SK-N-SH (cell line): ENCODE data around the gene IL32. TPM values are rescaled to one million over a fixed set of nuclear protein-coding genes. Genes with fewer than 3 reads are reported as not detected.
"Not testable (repeated sequence)": the region's sequence is repeated elsewhere in the genome, so short reads cannot be mapped to it uniquely, and the experiment has no call there.

Source experiments
- CTCF ChIA-PET: fragments of 300-600, 350-600 bp; formaldehyde crosslinking; extraction: SDS; loops from one replicate; lab custom pipeline; 2021; lab: Yijun Ruan, JAX
- POLR2A ChIA-PET: fragments of 350-600 bp; sonication (Branson Sonifier 250); formaldehyde crosslinking; extraction: SDS; loops from one replicate; lab custom pipeline; 2020; ENCODE audit warnings: antibody characterized with exemption, inconsistent platforms; lab: Yijun Ruan, JAX
- DNase-seq: peaks from one replicate; pipeline ENCODE4 v3.0.0; 2012
- H2AFZ ChIP-seq: fragments of 200-600 bp; sonication (generic); 2 replicates; pipeline ENCODE4 v1.8.1; 2016; ENCODE audit warnings: antibody characterized with exemption, mild to moderate bottlenecking, low read depth
- H3F3A ChIP-seq: fragments of 200-600 bp; sonication (generic); replicated peaks from 2 replicates; pipeline ENCODE3; 2016; ENCODE audit warnings: antibody characterized with exemption, mild to moderate bottlenecking; ENCODE audit not compliant: insufficient read depth
- H3K27ac ChIP-seq, 2 experiments: fragments of 200-500 bp in 1 of 2; fragments of 200-600 bp in 1 of 2; sonication (Bioruptor generic) in 1 of 2; sonication (generic), shearing (Covaris generic) in 1 of 2; 2 replicates each; pipeline versions ENCODE4 v1.5.1 to v1.6.1; 2014 to 2016; ENCODE audit warnings: low read depth in 2 of 2, inconsistent platforms in 1 of 2, low read length in 1 of 2, mild to moderate bottlenecking in 1 of 2, mixed read lengths in 1 of 2
- H3K27me3 ChIP-seq: fragments of 200-600 bp; sonication (generic), shearing (Covaris generic); 2 replicates; pipeline ENCODE4 v1.6.1; 2016; ENCODE audit warnings: mixed run types; ENCODE audit not compliant: insufficient read depth
- H3K36me3 ChIP-seq, 2 experiments: fragments of 200-500 bp in 1 of 2; fragments of 200-600 bp in 1 of 2; sonication (Bioruptor generic) in 1 of 2; sonication (generic) in 1 of 2; replicated peaks in 1 of 2; 2 replicates each; pipeline versions ENCODE3 to v1.5.1; 2014 to 2016; ENCODE audit warnings: low read length in 1 of 2, mild to moderate bottlenecking in 1 of 2; ENCODE audit not compliant: insufficient read depth in 2 of 2, control insufficient read depth in 1 of 2
- H3K4me1 ChIP-seq, 2 experiments: fragments of 200-500 bp in 1 of 2; fragments of 200-600 bp in 1 of 2; sonication (Bioruptor generic) in 1 of 2; sonication (generic), shearing (Covaris generic) in 1 of 2; 2 replicates each; pipeline versions ENCODE4 v1.5.1 to v1.6.1; 2014 to 2016; ENCODE audit warnings: low read depth in 1 of 2, low read length in 1 of 2, mixed run types in 1 of 2; ENCODE audit not compliant: insufficient read depth in 2 of 2, control insufficient read depth in 1 of 2
- H3K4me2 ChIP-seq: fragments of 200-600 bp; sonication (generic), shearing (Covaris generic); 2 replicates; pipeline ENCODE4 v1.6.1; 2017; ENCODE audit warnings: mixed run types
- H3K4me3 ChIP-seq, 2 experiments: fragments of 200-500 bp in 1 of 2; fragments of 200-600 bp in 1 of 2; sonication (Bioruptor generic) in 1 of 2; sonication (generic), shearing (Covaris generic) in 1 of 2; 2 replicates each; pipeline versions ENCODE4 v1.5.1 to v1.8.1; 2014 to 2016; ENCODE audit warnings: low read depth in 2 of 2, inconsistent platforms in 1 of 2, low read length in 1 of 2, mild to moderate bottlenecking in 1 of 2, mixed read lengths in 1 of 2, moderate library complexity in 1 of 2
- H3K79me2 ChIP-seq: fragments of 200-600 bp; sonication (generic); 2 replicates; pipeline ENCODE4 v1.8.1; 2017; ENCODE audit warnings: mild to moderate bottlenecking; ENCODE audit not compliant: insufficient read depth
- H3K9ac ChIP-seq: fragments of 200-600 bp; sonication (generic); 2 replicates; pipeline ENCODE4 v1.6.1; 2017; ENCODE audit warnings: mixed run types
- H3K9me2 ChIP-seq: fragments of 200-600 bp; sonication (generic); 2 replicates; pipeline ENCODE4 v1.6.1; 2017; ENCODE audit warnings: mixed run types
- H3K9me3 ChIP-seq: fragments of 200-600 bp; sonication (generic); 2 replicates; pipeline ENCODE4 v1.6.1; 2017; ENCODE audit warnings: mixed run types, mild to moderate bottlenecking, moderate library complexity
- H4K20me1 ChIP-seq: fragments of 200-600 bp; sonication (generic); 2 replicates; pipeline ENCODE4 v1.6.1; 2017; ENCODE audit warnings: mild to moderate bottlenecking, mixed run types; ENCODE audit not compliant: insufficient read depth
- CHD2 ChIP-seq: fragments of 150-350 bp; IDR thresholded peaks from 2 replicates; pipeline ENCODE4 v1.6.1; 2018; ENCODE audit warnings: low read length; ENCODE audit not compliant: partially characterized antibody
- EP300 ChIP-seq, 2 experiments: IDR thresholded peaks; 2 replicates each; pipeline versions ENCODE4 v1.4.0 to v1.6.1; 2012; ENCODE audit warnings: borderline replicate concordance in 1 of 2, low read depth in 1 of 2, low read length in 1 of 2
- FOSL2 ChIP-seq: IDR thresholded peaks from 2 replicates; pipeline ENCODE4 v1.4.0; 2012; ENCODE audit warnings: low read depth, mild to moderate bottlenecking, moderate library complexity, borderline replicate concordance
- JUND ChIP-seq: IDR thresholded peaks from 2 replicates; pipeline ENCODE4 v1.4.0; 2012
- MXI1 ChIP-seq: IDR thresholded peaks from 2 replicates; pipeline ENCODE4 v1.6.1; 2012; ENCODE audit warnings: mild to moderate bottlenecking, low read depth, low read length, improper control_type of control experiment
- NRF1 ChIP-seq: IDR thresholded peaks from 2 replicates; pipeline ENCODE4 v1.6.1; 2012; ENCODE audit warnings: low read depth, mild to moderate bottlenecking, low read length
- PBX3 ChIP-seq: IDR thresholded peaks from 2 replicates; pipeline ENCODE4; 2012
- POLR2AphosphoS5 ChIP-seq: IDR thresholded peaks from 2 replicates; pipeline ENCODE4 v1.6.1; 2012; ENCODE audit warnings: low read depth, low read length
- RFX5 ChIP-seq: IDR thresholded peaks from 2 replicates; pipeline ENCODE4 v1.6.1; 2012; ENCODE audit warnings: mild to moderate bottlenecking, improper control_type of control experiment, low read length
- RXRA ChIP-seq: IDR thresholded peaks from 2 replicates; pipeline ENCODE4 v1.4.0; 2012; ENCODE audit warnings: low read depth, mild to moderate bottlenecking, borderline replicate concordance
- WGBS: methylation state at CpG from one replicate; pipeline ENCODE4 v1.1.6; 2017; ENCODE audit warnings: low lambda C conversion rate; 5-methylcytosine and 5-hydroxymethylcytosine counted together
- polyA plus RNA-seq, 3 experiments: library from polyadenylated mRNA; depleted of rRNA; stranded (reverse); fragments of >200 nt; gene quantifications; 2 replicates each; pipeline ENCODE4 v1.2.3, GENCODE V29; 2012
- TF ChIP-seq, protein P1 (sequence below): IDR thresholded peaks from 2 replicates; pipeline ENCODE4 v1.4.0; 2012; ENCODE audit warnings: low read depth
- TF ChIP-seq, protein P2 (sequence below): fragments of 150-350 bp; IDR thresholded peaks from 2 replicates; pipeline ENCODE4 v1.6.1; 2016; ENCODE audit warnings: mild to moderate bottlenecking, low read depth, low read length
- TF ChIP-seq, protein P3 (sequence below): fragments of 200-600 bp; sonication (generic); IDR thresholded peaks from 2 replicates; pipeline ENCODE4 v1.6.1; 2017; ENCODE audit warnings: antibody characterized with exemption, mild to moderate bottlenecking, moderate library complexity

IL32 gene
- polyA plus RNA-seq, 1 of the 3 experiments (the other 2 are of a cell fraction) = 26.4 TPM

GRCh38 chr16:3054965-3055733 lies 10.3 kb upstream of the IL32 start:
- Histone ChIP-seq H3K9me2 (no peaks in the 10 kb centered on the region), H3K4me1 (peaks cover 0 to 12% of the 10 kb centered on the region in 2 experiments; a peak in 1 of 4 replicates), H3K27ac (no peak overlapping the region), H3K9ac (no peak overlapping the region), H3K36me3 (no peaks in the 10 kb centered on the region), H2AFZ (no peak overlapping the region), H3F3A (no peaks in the 10 kb centered on the region), H3K27me3 (no peaks in the 10 kb centered on the region), H3K9me3 (no peaks in the 10 kb centered on the region), H3K4me3 (no peak overlapping the region), H3K79me2 (no peaks in the 10 kb centered on the region), H4K20me1 (no peaks in the 10 kb centered on the region), H3K4me2 (no peak overlapping the region)
- 85% methylated on average over 17 of the region's 17 CpGs for WGBS
- CTCF ChIA-PET = interaction anchor here (1.1 to 1.2 kb wide), 2 partner anchors 24 to 74 kb away, joined by 4 read pairs; no protein-coding TSS in a partner anchor
- no peak for TF ChIP-seq POLR2AphosphoS5
- TF ChIP-seq, protein P1, sequence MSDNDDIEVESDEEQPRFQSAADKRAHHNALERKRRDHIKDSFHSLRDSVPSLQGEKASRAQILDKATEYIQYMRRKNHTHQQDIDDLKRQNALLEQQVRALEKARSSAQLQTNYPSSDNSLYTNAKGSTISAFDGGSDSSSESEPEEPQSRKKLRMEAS = no peak
- TF ChIP-seq NRF1 = no peak
- no peak for TF ChIP-seq PBX3
- TF ChIP-seq EP300 (IDR thresholded peaks at IDR 0.05; ENCODE audit: borderline replicate concordance in 1 of 2, low read depth in 1 of 2, low read length in 1 of 2) = no peak
- DNase-seq = no peak
- POLR2A ChIA-PET = no interaction called here

DNA sequence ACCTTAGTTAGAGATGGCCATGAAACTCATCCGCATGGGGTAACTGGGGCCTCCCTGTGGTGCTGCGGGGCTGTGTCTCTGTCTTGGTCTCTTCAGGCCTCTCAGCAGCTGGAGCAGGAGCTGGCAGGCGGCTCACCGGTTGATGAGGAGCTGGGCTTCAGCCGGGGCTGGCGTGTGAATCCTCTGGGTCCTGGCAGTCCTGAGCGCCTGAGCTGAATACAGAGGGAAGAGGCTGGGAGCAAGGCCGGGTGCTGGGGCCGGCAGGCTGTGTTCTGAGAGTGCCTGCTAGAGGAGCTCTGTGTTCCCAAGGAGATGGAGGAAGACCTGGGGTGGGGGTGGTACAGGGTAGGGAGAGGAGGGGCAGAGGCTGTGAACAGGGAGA lies 9.7 kb upstream of the IL32 start:
- DNase-seq, H3K27ac ChIP-seq, H3K79me2 ChIP-seq, H2AFZ ChIP-seq, H3K9me2 ChIP-seq, H3K9ac ChIP-seq, H3K4me2 ChIP-seq, POLR2A ChIA-PET, H4K20me1 ChIP-seq, H3K36me3 ChIP-seq, H3F3A ChIP-seq, H3K9me3 ChIP-seq, H3K27me3 ChIP-seq, H3K4me3 ChIP-seq: not testable (repeated sequence)
- peaks cover 0 to 12% of the 10 kb centered on the region in 2 experiments; a peak in 1 of 4 replicates for H3K4me1 ChIP-seq
- CTCF ChIA-PET = interaction anchor here (1.0 to 1.2 kb wide), 4 partner anchors 21 to 74 kb away, joined by 3 to 4 read pairs (median 4); no protein-coding TSS in a partner anchor
- WGBS = 96% methylated on average over 7 of the region's 9 CpGs

DNA sequence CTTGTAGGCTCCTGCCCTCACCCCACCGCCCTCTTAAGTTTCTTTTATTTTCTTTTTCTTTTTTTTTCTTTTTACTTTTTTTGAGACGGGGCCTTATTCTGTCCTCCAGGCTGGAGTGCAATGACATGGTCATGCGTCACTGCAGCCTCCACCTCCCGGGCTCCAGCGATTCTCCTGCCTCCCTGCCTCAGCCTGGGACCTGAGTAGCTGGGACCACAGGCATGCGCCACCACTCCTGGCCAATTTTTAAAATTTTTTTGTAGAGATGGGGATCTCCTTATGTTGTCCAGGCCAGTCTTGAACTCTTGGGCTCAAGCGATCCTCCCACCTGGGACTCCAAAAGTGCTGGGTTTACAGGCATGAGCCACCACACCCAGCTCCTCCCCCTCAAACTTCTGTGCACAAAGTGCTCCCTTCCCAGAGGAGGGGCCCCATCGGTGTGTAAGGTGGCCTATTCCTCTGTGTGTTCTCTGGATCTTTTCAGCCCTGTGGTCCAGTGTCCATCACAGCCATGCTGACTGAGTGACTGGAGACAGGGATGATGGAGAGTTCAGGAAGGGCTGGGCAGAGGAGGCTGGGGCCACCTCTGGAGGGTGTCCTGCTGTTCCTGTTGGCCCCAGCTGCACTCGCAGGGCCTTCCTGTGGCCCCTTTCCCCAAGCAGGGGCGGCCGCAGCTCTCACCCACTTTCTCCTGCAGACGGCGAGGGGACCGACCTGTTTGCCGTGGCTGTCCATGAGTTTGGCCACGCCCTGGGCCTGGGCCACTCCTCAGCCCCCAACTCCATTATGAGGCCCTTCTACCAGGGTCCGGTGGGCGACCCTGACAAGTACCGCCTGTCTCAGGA lies 8.9 kb upstream of the IL32 start:
- peaks cover 0 to 12% of the 10 kb centered on the region in 2 experiments; a peak in 1 of 4 replicates for H3K4me1 ChIP-seq
- H2AFZ ChIP-seq = no peak overlapping the region
- H3K27ac ChIP-seq = no peak overlapping the region
- ChIA-PET POLR2A (no interaction called here), CTCF (interaction anchor here (0.6 to 1.3 kb wide), 6 partner anchors 21 to 106 kb away, joined by 3 to 4 read pairs (median 3); no protein-coding TSS in a partner anchor)
- no peak overlapping the region for H3K4me3 ChIP-seq
- H3F3A ChIP-seq = no peaks in the 10 kb centered on the region
- no peak overlapping the region for H3K9ac ChIP-seq
- H3K9me3 ChIP-seq = no peaks in the 10 kb centered on the region
- DNase-seq = no peak
- no peaks in the 10 kb centered on the region for H3K9me2 ChIP-seq
- 92% methylated on average over 17 of the region's 19 CpGs for WGBS
- no peaks in the 10 kb centered on the region for H3K79me2 ChIP-seq
- H3K36me3 ChIP-seq = no peaks in the 10 kb centered on the region
- H3K27me3 ChIP-seq = no peaks in the 10 kb centered on the region
- no peaks in the 10 kb centered on the region for H4K20me1 ChIP-seq
- TF ChIP-seq RFX5 = no peak
- no peak for TF ChIP-seq JUND
- TF ChIP-seq, protein P2, sequence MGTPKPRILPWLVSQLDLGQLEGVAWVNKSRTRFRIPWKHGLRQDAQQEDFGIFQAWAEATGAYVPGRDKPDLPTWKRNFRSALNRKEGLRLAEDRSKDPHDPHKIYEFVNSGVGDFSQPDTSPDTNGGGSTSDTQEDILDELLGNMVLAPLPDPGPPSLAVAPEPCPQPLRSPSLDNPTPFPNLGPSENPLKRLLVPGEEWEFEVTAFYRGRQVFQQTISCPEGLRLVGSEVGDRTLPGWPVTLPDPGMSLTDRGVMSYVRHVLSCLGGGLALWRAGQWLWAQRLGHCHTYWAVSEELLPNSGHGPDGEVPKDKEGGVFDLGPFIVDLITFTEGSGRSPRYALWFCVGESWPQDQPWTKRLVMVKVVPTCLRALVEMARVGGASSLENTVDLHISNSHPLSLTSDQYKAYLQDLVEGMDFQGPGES = no peak
- TF ChIP-seq, protein P3, sequence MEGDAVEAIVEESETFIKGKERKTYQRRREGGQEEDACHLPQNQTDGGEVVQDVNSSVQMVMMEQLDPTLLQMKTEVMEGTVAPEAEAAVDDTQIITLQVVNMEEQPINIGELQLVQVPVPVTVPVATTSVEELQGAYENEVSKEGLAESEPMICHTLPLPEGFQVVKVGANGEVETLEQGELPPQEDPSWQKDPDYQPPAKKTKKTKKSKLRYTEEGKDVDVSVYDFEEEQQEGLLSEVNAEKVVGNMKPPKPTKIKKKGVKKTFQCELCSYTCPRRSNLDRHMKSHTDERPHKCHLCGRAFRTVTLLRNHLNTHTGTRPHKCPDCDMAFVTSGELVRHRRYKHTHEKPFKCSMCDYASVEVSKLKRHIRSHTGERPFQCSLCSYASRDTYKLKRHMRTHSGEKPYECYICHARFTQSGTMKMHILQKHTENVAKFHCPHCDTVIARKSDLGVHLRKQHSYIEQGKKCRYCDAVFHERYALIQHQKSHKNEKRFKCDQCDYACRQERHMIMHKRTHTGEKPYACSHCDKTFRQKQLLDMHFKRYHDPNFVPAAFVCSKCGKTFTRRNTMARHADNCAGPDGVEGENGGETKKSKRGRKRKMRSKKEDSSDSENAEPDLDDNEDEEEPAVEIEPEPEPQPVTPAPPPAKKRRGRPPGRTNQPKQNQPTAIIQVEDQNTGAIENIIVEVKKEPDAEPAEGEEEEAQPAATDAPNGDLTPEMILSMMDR = no peak
- no peak for TF ChIP-seq EP300 (IDR thresholded peaks at IDR 0.05; ENCODE audit: borderline replicate concordance in 1 of 2, low read depth in 1 of 2, low read length in 1 of 2)
- TF ChIP-seq POLR2AphosphoS5 = no peak
- TF ChIP-seq MXI1 = no peak
- no peak for TF ChIP-seq CHD2
- no peak for TF ChIP-seq FOSL2
- TF ChIP-seq RXRA = no peak
- no peak overlapping the region for H3K4me2 ChIP-seq
